Activated CD4-positive, alpha-beta T cell treated with anti-CD3 and anti-CD28 coated beads for 36 hours (primary cell): Measurements from ENCODE around the gene CLIC5. TPM values are rescaled to one million over a fixed set of nuclear protein-coding genes. Genes with fewer than 3 reads are reported as not detected.

Source experiments
- ATAC-seq: fragments of 200-7000 bp; cut with Tn5 transposase; one replicate; pipeline ENCODE4 v1.10.0; 2021; ENCODE audit warnings: mild to moderate bottlenecking, moderate library complexity
- CTCF ChIA-PET: fragments of 350-600 bp; sonication (Branson Sonifier 250); formaldehyde crosslinking; loops from one replicate; lab custom pipeline; 2021; ENCODE audit warnings: antibody characterized with exemption; lab: Charles Lee
- POLR2A ChIA-PET: fragments of 350-600 bp; sonication (Branson Sonifier 250); formaldehyde crosslinking; loops from one replicate; lab custom pipeline; 2021; ENCODE audit warnings: antibody characterized with exemption, inconsistent platforms; lab: Charles Lee
- DNase-seq: peaks from one replicate; pipeline ENCODE4 v3.0.0-alpha.2; 2020
- H3K27ac Mint-ChIP-seq: one replicate; pipeline ENCODE4 v1.8.0; 2021; ENCODE audit warnings: mixed read lengths
- H3K27me3 Mint-ChIP-seq: one replicate; pipeline ENCODE4 v1.8.0; 2021; ENCODE audit warnings: mixed read lengths
- H3K36me3 Mint-ChIP-seq: one replicate; pipeline ENCODE4 v1.8.0; 2021; ENCODE audit warnings: low read depth, mixed read lengths
- H3K4me1 Mint-ChIP-seq: one replicate; pipeline ENCODE4 v1.8.0; 2021; ENCODE audit warnings: mixed read lengths
- H3K4me3 Mint-ChIP-seq: one replicate; pipeline ENCODE4 v1.8.0; 2021; ENCODE audit warnings: mild to moderate bottlenecking, moderate library complexity, mixed read lengths
- H3K9me3 Mint-ChIP-seq: one replicate; pipeline ENCODE4 v1.8.0; 2021; ENCODE audit warnings: low read depth, mixed read lengths
- intact Hi-C, 2 experiments: fragments of 100-400 bp; cut with DNase I in 1 of 2; cut with micrococcal nuclease in 1 of 2; formaldehyde crosslinking; loops; one replicate each; pipeline versions ENCODE4 v1.14.2 to v1.15.1; 2022 to 2024; cut with DNase I, micrococcal nuclease
- total RNA-seq, 2 experiments: library from RNA; stranded (reverse); gene quantifications; one replicate each; pipeline ENCODE4 v1.2.3, GENCODE V29; 2021

CLIC5 gene
- total RNA-seq, 2 experiments from 2014 or later, result 2.2 to 3.7 TPM

DNA sequence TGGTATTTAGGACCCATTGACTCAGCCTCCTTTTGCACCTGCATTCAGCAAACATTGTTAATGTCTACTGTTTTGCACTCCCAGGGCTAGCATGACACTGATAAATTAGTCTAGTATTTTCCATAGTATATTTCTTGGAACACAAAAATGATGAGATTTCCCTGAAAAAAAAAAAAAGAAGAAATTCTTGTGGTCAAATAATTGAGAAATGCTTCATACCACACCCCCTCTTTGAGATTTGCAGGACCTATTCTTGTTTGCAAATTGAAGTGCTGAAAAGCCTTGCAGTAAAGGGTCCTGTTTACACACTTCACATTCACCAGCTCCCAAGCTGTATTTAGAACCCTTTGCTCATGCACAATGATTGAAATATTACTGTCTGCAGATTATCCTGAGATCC, 36.3 kb upstream of the CLIC5 start:
- ChIA-PET POLR2A (no interaction called here), CTCF (interaction anchor here (0.6 kb wide), 1 partner anchor 395 kb away, joined by 4 read pairs; no protein-coding TSS in a partner anchor)
- H3K27ac Mint-ChIP-seq, result no peak overlapping the region
- no peaks in the 10 kb centered on the region for H3K9me3 Mint-ChIP-seq
- H3K36me3 Mint-ChIP-seq, result no peaks in the 10 kb centered on the region
- peaks cover 13% of the 10 kb centered on the region for H3K27me3 Mint-ChIP-seq
- DNase-seq (no peak), ATAC-seq (no peak)
- H3K4me3 Mint-ChIP-seq, result no peak overlapping the region
- H3K4me1 Mint-ChIP-seq, result peaks cover 14% of the 10 kb centered on the region
- intact Hi-C loops, result no loop called here

- Mint-ChIP-seq H3K9me3 (no peaks in the 10 kb centered on the region), H3K36me3 (no peaks in the 10 kb centered on the region), H3K27ac (peak overlapping the region; percentile 16), H3K4me1 (peaks cover 17% of the 10 kb centered on the region), H3K27me3 (peaks cover 10% of the 10 kb centered on the region), H3K4me3 (no peak overlapping the region)
- intact Hi-C loops, result no loop called here
- CTCF ChIA-PET, result no interaction called here
- POLR2A ChIA-PET, result no interaction called here
- ATAC-seq (peak; percentile 45), DNase-seq (no peak)
Observed at GRCh38 chr6:46050845-46051405, 35.3 kb upstream of the CLIC5 start.

GRCh38 chr6:46048646-46049297, 33.1 kb upstream of the CLIC5 start:
- ChIA-PET POLR2A (no interaction called here), CTCF (no interaction called here)
- ATAC-seq (no peak), DNase-seq (no peak)
- H3K4me3 Mint-ChIP-seq, result no peak overlapping the region
- no peaks in the 10 kb centered on the region for H3K9me3 Mint-ChIP-seq
- intact Hi-C loops, result no loop called here
- H3K36me3 Mint-ChIP-seq, result no peaks in the 10 kb centered on the region
- H3K27me3 Mint-ChIP-seq, result peaks cover 6% of the 10 kb centered on the region
- no peak overlapping the region for H3K27ac Mint-ChIP-seq
- peaks cover 24% of the 10 kb centered on the region for H3K4me1 Mint-ChIP-seq

DNA sequence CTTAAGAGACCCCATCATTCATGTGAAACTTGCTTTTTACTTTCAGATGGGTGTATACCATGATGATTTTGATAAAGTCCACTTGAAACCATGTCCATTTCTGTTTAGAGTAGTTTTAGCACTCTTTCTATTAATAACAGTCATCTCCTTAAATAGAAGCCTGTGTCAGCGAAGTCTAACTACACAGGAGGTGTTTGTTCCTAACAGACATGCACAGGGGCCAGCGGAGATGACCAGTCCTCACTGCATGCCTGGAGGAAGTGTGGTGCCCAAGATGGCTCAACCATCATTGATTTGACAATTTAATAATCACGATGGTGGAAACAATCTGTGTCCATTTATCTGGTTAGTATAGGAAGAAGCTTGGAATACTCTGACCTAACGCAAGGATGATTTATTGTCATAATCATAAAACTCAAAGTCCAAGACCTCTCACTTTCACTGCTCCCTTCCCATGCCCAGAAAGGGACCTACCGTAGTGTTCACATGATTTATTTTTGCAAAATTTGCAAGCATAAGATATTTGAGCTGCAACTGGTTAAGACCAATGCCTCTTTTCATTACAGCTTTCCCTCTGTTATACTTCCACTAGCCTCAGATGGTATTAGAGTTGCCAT, 31.0 kb upstream of the CLIC5 start:
- intact Hi-C loops, result no loop called here
- H3K27me3 Mint-ChIP-seq, result peaks cover 3% of the 10 kb centered on the region
- CTCF ChIA-PET, result interaction anchor here (1.3 kb wide), 1 partner anchor 116 kb away, joined by 5 read pairs; no protein-coding TSS in a partner anchor

GRCh38 chr6:46044881-46045617, 29.4 kb upstream of the CLIC5 start:
- CTCF ChIA-PET, result interaction anchor here (2.7 kb wide), 1 partner anchor 46 kb away, joined by 12 read pairs; no protein-coding TSS in a partner anchor

More for the DNA sequence above, 31.0 kb upstream of the CLIC5 start:
- H3K27ac Mint-ChIP-seq, result no peak overlapping the region
- H3K9me3 Mint-ChIP-seq, result no peaks in the 10 kb centered on the region
- H3K36me3 Mint-ChIP-seq, result no peaks in the 10 kb centered on the region
- peaks cover 15% of the 10 kb centered on the region for H3K4me1 Mint-ChIP-seq
- DNase-seq (no peak), ATAC-seq (no peak)
- no peak overlapping the region for H3K4me3 Mint-ChIP-seq
- POLR2A ChIA-PET, result interaction anchor here (0.5 kb wide), 1 partner anchor 1630 kb away, joined by 3 read pairs; no protein-coding TSS in a partner anchor

GRCh38 chr6:46042355-46042999, 26.8 kb upstream of the CLIC5 start:
- H3K27ac Mint-ChIP-seq, result no peak overlapping the region
- CTCF ChIA-PET, result interaction anchor here (2.7 kb wide), 1 partner anchor 48 kb away, joined by 12 read pairs; no protein-coding TSS in a partner anchor
- DNase-seq, result peak; percentile 18
- POLR2A ChIA-PET, result no interaction called here
- no peaks in the 10 kb centered on the region for H3K27me3 Mint-ChIP-seq
- intact Hi-C loops, result loop anchor here in 1 of 2 experiments (1.0 to 5.0 kb wide), 2 partner anchors 368 to 740 kb away; no protein-coding TSS in a partner anchor
- H3K36me3 Mint-ChIP-seq, result no peaks in the 10 kb centered on the region
- peak; percentile 80 for ATAC-seq
- peaks cover 10% of the 10 kb centered on the region for H3K4me1 Mint-ChIP-seq
- H3K4me3 Mint-ChIP-seq, result no peak overlapping the region
- H3K9me3 Mint-ChIP-seq, result no peaks in the 10 kb centered on the region

More at GRCh38 chr6:46044881-46045617, 29.4 kb upstream of the CLIC5 start:
- DNase-seq (peak; percentile 43), ATAC-seq (peak; percentile 86)
- intact Hi-C loops, result loop anchor here in 1 of 2 experiments (5.0 kb wide), 1 partner anchor 737 kb away; no protein-coding TSS in a partner anchor
- no peaks in the 10 kb centered on the region for H3K9me3 Mint-ChIP-seq
- no peaks in the 10 kb centered on the region for H3K27me3 Mint-ChIP-seq
- H3K4me1 Mint-ChIP-seq, result peaks cover 10% of the 10 kb centered on the region
- H3K36me3 Mint-ChIP-seq, result no peaks in the 10 kb centered on the region
- H3K4me3 Mint-ChIP-seq, result no peak overlapping the region
- POLR2A ChIA-PET, result interaction anchor here (0.5 kb wide), 1 partner anchor 669 kb away, joined by 7 read pairs; no protein-coding TSS in a partner anchor
- H3K27ac Mint-ChIP-seq, result no peak overlapping the region

GRCh38 chr6:46040288-46040687, 24.6 kb upstream of the CLIC5 start:
- H3K4me3 Mint-ChIP-seq, result no peak overlapping the region

GRCh38 chr6:46039646-46040045, 24.0 kb upstream of the CLIC5 start:
- no peak for ATAC-seq
- H3K9me3 Mint-ChIP-seq, result no peaks in the 10 kb centered on the region
- POLR2A ChIA-PET, result no interaction called here
- no peaks in the 10 kb centered on the region for H3K36me3 Mint-ChIP-seq
- DNase-seq, result no peak
- CTCF ChIA-PET, result interaction anchor here (0.9 kb wide), 1 partner anchor 51 kb away, joined by 4 read pairs; no protein-coding TSS in a partner anchor
- no peaks in the 10 kb centered on the region for H3K4me1 Mint-ChIP-seq
- H3K4me3 Mint-ChIP-seq, result no peak overlapping the region
- no peak overlapping the region for H3K27ac Mint-ChIP-seq
- no peaks in the 10 kb centered on the region for H3K27me3 Mint-ChIP-seq
- intact Hi-C loops, result loop anchor here in 1 of 2 experiments (5.0 kb wide), 1 partner anchor 743 kb away; no protein-coding TSS in a partner anchor

More at GRCh38 chr6:46040288-46040687, 24.6 kb upstream of the CLIC5 start:
- no peaks in the 10 kb centered on the region for H3K27me3 Mint-ChIP-seq
- POLR2A ChIA-PET, result no interaction called here
- no peak for DNase-seq
- intact Hi-C loops, result loop anchor here in 1 of 2 experiments (5.0 kb wide), 1 partner anchor 742 kb away; no protein-coding TSS in a partner anchor
- H3K4me1 Mint-ChIP-seq, result peaks cover 5% of the 10 kb centered on the region
- CTCF ChIA-PET, result interaction anchor here (0.8 to 1.1 kb wide), 2 partner anchors 109 to 183 kb away, joined by 3 to 4 read pairs; no protein-coding TSS in a partner anchor
- no peaks in the 10 kb centered on the region for H3K9me3 Mint-ChIP-seq
- no peak for ATAC-seq
- no peaks in the 10 kb centered on the region for H3K36me3 Mint-ChIP-seq
- no peak overlapping the region for H3K27ac Mint-ChIP-seq

GRCh38 chr6:46036911-46037310, 21.3 kb upstream of the CLIC5 start:
- H3K9me3 Mint-ChIP-seq, result no peaks in the 10 kb centered on the region
- POLR2A ChIA-PET, result no interaction called here
- H3K4me3 Mint-ChIP-seq, result no peak overlapping the region
- CTCF ChIA-PET, result interaction anchor here (0.7 kb wide), 1 partner anchor 180 kb away, joined by 3 read pairs; no protein-coding TSS in a partner anchor
- ATAC-seq (no peak), DNase-seq (no peak)
- H3K27me3 Mint-ChIP-seq, result no peaks in the 10 kb centered on the region
- H3K36me3 Mint-ChIP-seq, result no peaks in the 10 kb centered on the region
- H3K4me1 Mint-ChIP-seq, result no peaks in the 10 kb centered on the region
- intact Hi-C loops, result no loop called here
- no peak overlapping the region for H3K27ac Mint-ChIP-seq

DNA sequence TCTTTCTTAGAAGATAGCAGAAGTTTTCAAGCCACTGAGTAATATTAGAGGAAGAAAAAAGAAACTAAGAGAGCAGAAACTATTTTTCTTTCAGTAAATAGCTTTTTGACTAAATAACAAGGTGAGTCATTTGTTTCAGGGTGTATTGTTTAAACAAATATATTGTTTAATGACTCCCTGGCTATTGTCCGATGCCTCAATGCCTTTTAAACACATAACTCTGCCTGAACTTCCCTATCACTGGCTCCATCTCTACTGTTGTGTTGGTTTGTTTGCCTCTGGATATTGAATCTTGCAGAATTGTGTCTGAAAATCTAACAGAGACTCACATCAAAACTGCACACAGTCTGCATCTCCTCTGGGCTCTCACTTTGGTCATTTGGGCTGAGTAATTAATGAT, 19.6 kb upstream of the CLIC5 start:
- intact Hi-C loops, result no loop called here
- H3K27me3 Mint-ChIP-seq, result no peaks in the 10 kb centered on the region
- no peaks in the 10 kb centered on the region for H3K9me3 Mint-ChIP-seq
- POLR2A ChIA-PET, result no interaction called here
- no peak for DNase-seq
- ATAC-seq, result no peak
- CTCF ChIA-PET, result interaction anchor here (0.6 to 1.1 kb wide), 2 partner anchors 109 to 1102 kb away, joined by 3 read pairs; no protein-coding TSS in a partner anchor
- no peaks in the 10 kb centered on the region for H3K4me1 Mint-ChIP-seq
- H3K36me3 Mint-ChIP-seq, result no peaks in the 10 kb centered on the region
- H3K27ac Mint-ChIP-seq, result no peak overlapping the region
- no peak overlapping the region for H3K4me3 Mint-ChIP-seq
